Kidney (tissue), 14 donors: Measurements from ENCODE around the gene SAXO2. TPM values are rescaled to one million over a fixed set of nuclear protein-coding genes. Genes with fewer than 3 reads are reported as not detected.
"Not testable (repeated sequence)": the region's sequence is repeated elsewhere in the genome, so short reads cannot be mapped to it uniquely, and the experiment has no call there.

Experiments
- DNase-seq, 5 donors: peaks; one replicate each; pipeline ENCODE4 v3.0.0-alpha.2; 2013 to 2020
- FAIRE-seq: peaks from 2 replicates; lab custom pipeline; 2012; peaks lifted over from hg19 to GRCh38; lab: Jason Lieb, UNC
- H3K27ac ChIP-seq, 2 donors: one replicate each; pipeline ENCODE4 v1.7.0; 2013; ENCODE audit warnings: low read depth in 2 of 2, low read length in 2 of 2, inconsistent platforms in 1 of 2
- H3K27me3 ChIP-seq: one replicate; pipeline ENCODE4 v1.7.1; 2013; ENCODE audit warnings: low read length, inconsistent platforms; ENCODE audit not compliant: control insufficient read depth, insufficient read depth
- H3K36me3 ChIP-seq, 3 donors: one replicate each; pipeline versions ENCODE4 v1.7.0 to v1.7.1; 2013; ENCODE audit warnings: low read length in 3 of 3, control low read depth in 1 of 3, inconsistent platforms in 1 of 3; ENCODE audit not compliant: insufficient read depth in 3 of 3, control insufficient read depth in 2 of 3
- H3K4me1 ChIP-seq, 3 donors: one replicate each; pipeline versions ENCODE4 v1.7.0 to v1.7.1; 2013; ENCODE audit warnings: low read length in 3 of 3, inconsistent platforms in 1 of 3, low read depth in 1 of 3; ENCODE audit not compliant: control insufficient read depth in 2 of 3, insufficient read depth in 2 of 3
- H3K4me3 ChIP-seq, 3 donors: one replicate each; pipeline versions ENCODE4 v1.7.0 to v1.8.1; 2013; ENCODE audit warnings: low read length in 3 of 3, control low read depth in 1 of 3, inconsistent platforms in 1 of 3
- H3K9ac ChIP-seq, 3 donors: one replicate each; pipeline versions ENCODE4 v1.7.0 to v1.7.1; 2013; ENCODE audit warnings: low read length in 3 of 3, control low read depth in 1 of 3, inconsistent platforms in 1 of 3
- H3K9me3 ChIP-seq, 3 donors: one replicate each; pipeline versions ENCODE4 v1.7.0 to v1.7.1; 2013; ENCODE audit warnings: low read length in 3 of 3, control low read depth in 1 of 3, inconsistent platforms in 1 of 3; ENCODE audit not compliant: control insufficient read depth in 2 of 3, insufficient read depth in 1 of 3
- intact Hi-C: fragments of 100-400 bp; cut with DNase I; formaldehyde crosslinking; loops from one replicate; pipeline ENCODE4 v1.11.1; 2022
- polyA plus RNA-seq: library from polyadenylated mRNA; stranded (reverse); fragments of 350-450 nt; fragmentation: Illumina TruSeq; extraction: RNeasy Lipid Tissue Mini Kit (QIAGEN cat#74804); gene quantifications from one replicate; pipeline ENCODE4 v1.2.3, GENCODE V29; 2014; ENCODE audit warnings: low read depth, low replicate concordance; ENCODE audit not compliant: insufficient read depth
- total RNA-seq: library from RNA; stranded (reverse); fragmentation: NEBNext Ultra II Directional; extraction: Animal tissue kit (Norgen Biotek cat#: 25700); gene quantifications from one replicate; pipeline ENCODE4 v1.2.1, GENCODE V29; 2021
- TF ChIP-seq, protein P1 (sequence below): IDR thresholded peaks from 3 replicates; pipeline ENCODE4 v1.5.1; 2012; ENCODE audit warnings: mild to moderate bottlenecking, moderate library complexity, borderline replicate concordance; ENCODE audit not compliant: insufficient read depth; ENCODE audit errors: extremely low read depth
- donor health status: control.
- donor health status: control.
- donor health status: control.
- donor health status: control.
- donor health status: control.
- donor health status: DM: yes; HTN: yes; CAD: no.
- donor health status: Normal renal cell carcinoma (clear cell type).

The SAXO2 gene
- total and polyA plus RNA-seq, 2 donors from 2014 or later: 3.2 to 5.1 TPM

DNA sequence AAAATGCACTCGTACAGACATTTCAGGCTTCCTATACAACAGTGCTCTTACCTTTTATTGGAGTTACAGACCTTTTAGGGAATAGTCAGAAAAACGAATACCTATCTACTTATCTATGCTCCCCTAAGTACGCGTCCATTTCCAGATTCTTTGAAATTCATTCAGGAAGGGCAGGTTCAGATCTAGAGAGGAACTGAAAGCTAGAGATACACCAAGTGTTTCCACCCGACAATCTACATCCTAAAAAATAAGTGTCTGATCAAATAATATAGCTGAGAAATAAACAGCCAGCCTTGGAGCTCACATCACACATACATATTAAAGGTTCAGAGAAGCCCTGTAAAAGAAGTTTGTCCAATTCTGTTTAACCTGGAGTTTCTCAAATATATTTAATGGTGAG lies 19.0 kb upstream of the SAXO2 start:
- H3K27me3 ChIP-seq, FAIRE-seq, H3K4me1 ChIP-seq, H3K27ac ChIP-seq, H3K4me3 ChIP-seq, intact Hi-C loops, DNase-seq, H3K9ac ChIP-seq, H3K9me3 ChIP-seq: not testable (repeated sequence)
- peaks cover 0 to 13% (median 2%) of the 10 kb centered on the region in 3 donors for H3K36me3 ChIP-seq

DNA sequence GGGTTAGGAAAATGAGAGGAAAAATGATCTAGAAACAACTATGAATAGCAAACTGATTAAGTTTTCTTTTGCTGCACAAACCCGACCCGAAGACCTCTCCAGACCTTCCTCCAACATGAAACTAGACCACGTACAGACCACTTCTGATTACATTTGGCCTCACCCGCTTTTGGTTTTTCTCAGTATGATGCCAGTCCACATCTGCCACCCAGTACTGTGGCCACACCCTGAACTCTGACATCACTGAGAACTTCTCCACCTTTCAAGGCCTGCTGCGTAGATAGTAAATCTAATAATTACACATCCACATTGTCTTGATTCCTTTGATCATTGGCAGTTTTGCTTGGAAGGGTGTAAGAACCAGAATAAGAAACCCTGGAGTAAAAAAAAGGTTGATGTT lies 16.7 kb upstream of the SAXO2 start:
- H3K9me3 ChIP-seq, FAIRE-seq, H3K4me1 ChIP-seq, H3K4me3 ChIP-seq, H3K27me3 ChIP-seq, intact Hi-C loops, H3K27ac ChIP-seq, DNase-seq, H3K36me3 ChIP-seq, H3K9ac ChIP-seq: not testable (repeated sequence)

DNA sequence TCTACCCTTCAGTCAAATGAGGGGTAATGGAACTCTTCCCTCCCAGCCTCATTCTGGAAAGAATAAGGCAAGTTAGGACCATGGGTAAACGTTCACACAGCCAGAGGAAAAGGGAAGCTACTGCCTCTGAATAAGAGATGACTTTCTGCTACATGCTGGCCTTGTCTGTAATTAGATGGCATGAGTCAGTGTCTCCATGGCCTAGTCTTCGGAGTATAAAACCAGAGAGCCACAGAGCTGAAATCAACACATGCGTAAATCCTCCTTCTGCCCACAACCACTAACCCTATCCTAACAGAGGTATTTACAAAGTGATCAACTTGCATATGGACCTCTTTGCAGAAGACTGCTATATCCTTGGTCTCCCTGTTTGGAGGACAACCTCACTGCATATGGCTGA lies 14.4 kb upstream of the SAXO2 start:
- H3K4me1 ChIP-seq, H3K27ac ChIP-seq, H3K9me3 ChIP-seq, H3K4me3 ChIP-seq, H3K36me3 ChIP-seq, DNase-seq, intact Hi-C loops, FAIRE-seq, H3K9ac ChIP-seq, H3K27me3 ChIP-seq: not testable (repeated sequence)

DNA sequence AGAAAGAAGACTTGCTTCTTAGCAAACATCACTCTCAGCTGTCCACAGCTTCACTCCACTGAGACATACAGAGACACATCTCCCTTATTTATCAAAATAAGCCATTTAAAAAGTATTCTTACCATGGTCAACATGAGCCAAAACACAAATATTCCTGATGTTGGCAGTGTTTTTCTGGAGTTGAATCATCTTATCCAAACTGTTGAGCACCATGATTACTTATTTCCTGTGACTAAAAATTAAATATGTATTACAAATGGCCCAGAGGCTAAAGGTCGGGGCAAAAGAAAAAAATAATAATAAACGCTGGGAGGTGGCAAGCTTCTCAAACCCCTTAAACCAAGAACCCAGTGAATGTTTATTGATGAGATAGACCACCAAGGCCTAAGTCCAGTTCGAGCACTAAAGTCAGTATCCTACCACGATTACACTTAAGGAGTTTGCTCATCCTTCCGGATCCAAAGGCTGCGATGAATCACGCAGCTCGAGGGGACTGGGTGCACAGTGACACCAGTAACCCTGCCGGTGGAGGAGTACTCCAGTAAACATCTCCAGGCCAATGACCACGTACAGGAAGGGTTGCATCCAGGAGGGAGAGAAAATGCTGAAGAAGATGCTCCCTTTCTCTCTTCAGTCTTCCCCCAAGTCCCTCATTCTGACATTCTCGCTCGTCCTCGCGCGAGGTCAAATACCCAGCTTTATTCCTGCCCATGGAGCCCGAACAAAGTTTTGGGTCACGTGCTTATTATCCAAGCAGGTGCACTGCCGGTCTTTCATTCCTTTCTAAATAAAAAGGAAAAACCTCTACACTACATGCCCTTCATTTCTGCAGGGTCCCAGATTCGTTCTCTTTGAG lies 824 bp upstream of the SAXO2 start:
- H3K9me3 ChIP-seq, intact Hi-C loops, FAIRE-seq, H3K4me1 ChIP-seq, H3K27me3 ChIP-seq, H3K36me3 ChIP-seq: not testable (repeated sequence)
- Histone ChIP-seq H3K4me3 (peak overlapping the region; percentile 70 to 86 (median 81)), H3K9ac (peak overlapping the region; percentile 24 to 54 (median 45)), H3K27ac (peak overlapping the region; percentile 29 to 48)
- peak in 3 of 5 donors; percentile 46 to 69 (median 68) for DNase-seq

DNA sequence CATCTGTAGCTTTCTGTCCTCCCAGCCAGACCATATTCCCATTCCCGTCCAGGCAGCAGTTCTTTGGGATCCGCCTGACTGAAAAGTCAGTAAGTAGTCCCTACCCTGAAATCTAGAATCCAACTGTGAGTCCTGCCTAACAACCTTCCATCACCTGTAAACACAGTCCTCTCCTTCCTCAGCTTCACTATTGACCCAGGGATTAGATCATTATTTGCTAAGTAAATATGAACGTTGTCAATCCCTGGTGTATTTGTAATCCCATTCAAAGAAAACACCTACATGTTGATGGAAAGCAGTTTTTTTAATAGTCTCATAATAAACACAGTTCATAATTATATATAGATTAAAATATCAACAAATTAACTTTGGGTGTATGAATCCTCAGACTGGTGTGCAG lies 732 bp downstream of the SAXO2 start:
- H3K36me3 ChIP-seq: peaks cover 0 to 4% (median 3%) of the 10 kb centered on the region in 3 donors
- TF ChIP-seq, protein P1, sequence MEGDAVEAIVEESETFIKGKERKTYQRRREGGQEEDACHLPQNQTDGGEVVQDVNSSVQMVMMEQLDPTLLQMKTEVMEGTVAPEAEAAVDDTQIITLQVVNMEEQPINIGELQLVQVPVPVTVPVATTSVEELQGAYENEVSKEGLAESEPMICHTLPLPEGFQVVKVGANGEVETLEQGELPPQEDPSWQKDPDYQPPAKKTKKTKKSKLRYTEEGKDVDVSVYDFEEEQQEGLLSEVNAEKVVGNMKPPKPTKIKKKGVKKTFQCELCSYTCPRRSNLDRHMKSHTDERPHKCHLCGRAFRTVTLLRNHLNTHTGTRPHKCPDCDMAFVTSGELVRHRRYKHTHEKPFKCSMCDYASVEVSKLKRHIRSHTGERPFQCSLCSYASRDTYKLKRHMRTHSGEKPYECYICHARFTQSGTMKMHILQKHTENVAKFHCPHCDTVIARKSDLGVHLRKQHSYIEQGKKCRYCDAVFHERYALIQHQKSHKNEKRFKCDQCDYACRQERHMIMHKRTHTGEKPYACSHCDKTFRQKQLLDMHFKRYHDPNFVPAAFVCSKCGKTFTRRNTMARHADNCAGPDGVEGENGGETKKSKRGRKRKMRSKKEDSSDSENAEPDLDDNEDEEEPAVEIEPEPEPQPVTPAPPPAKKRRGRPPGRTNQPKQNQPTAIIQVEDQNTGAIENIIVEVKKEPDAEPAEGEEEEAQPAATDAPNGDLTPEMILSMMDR: no peak
- FAIRE-seq (no peak), DNase-seq (peak in 1 of 5 donors; percentile 10)
- H3K4me1 ChIP-seq: peaks cover 0 to 5% (median 3%) of the 10 kb centered on the region in 3 donors
- no peaks in the 10 kb centered on the region for H3K27me3 ChIP-seq
- H3K9me3 ChIP-seq: no peaks in the 10 kb centered on the region
- peak overlapping the region in 2 of 3 donors; percentile 17 to 55 for H3K9ac ChIP-seq
- H3K4me3 ChIP-seq: peak overlapping the region; percentile 70 to 86 (median 81)
- intact Hi-C loops: no loop called here
- H3K27ac ChIP-seq: no peak overlapping the region

DNA sequence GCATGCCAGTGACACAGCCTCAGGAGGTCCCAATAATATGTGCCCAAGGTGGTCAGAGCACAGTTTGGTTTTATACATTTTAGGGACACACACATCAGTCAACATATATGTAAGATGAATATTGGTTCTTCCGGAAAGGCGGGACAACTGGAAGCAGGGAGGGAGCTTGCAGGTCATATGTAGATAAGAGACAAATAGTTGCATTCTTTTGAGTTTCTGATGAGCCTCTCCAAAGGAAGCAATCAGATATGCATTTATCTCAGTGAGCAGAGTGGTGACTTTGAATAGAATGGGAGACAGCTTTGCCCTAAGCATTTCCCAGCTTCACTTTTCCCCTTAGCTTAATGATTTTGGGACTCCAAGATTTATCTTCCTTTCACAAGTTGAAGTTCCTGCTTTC lies 4.5 kb downstream of the SAXO2 start:
- H3K4me3 ChIP-seq, H3K27ac ChIP-seq, H3K9me3 ChIP-seq, H3K27me3 ChIP-seq, DNase-seq, FAIRE-seq, H3K4me1 ChIP-seq, intact Hi-C loops, H3K36me3 ChIP-seq, H3K9ac ChIP-seq: not testable (repeated sequence)

DNA sequence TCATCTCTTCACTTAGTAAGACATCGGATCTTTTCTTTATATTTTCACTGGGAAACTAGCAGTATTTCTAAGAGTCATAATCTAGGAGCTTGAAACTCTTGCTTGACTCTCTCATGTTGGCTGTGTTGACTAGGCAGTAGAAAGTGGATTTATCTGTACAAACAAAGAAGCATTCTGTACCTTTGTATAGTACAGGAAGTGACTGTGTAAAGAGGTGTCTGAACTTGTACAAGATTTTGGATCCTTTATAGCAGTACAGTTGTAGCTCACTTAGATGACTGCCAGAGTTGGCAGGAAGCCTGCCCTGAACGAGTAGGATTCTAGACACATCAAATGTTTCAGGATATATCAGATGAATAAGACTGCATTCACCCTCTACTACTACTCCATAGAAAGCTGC lies 5.8 kb downstream of the SAXO2 start:
- H3K27me3 ChIP-seq, H3K4me3 ChIP-seq, H3K9me3 ChIP-seq, H3K27ac ChIP-seq, intact Hi-C loops, H3K4me1 ChIP-seq, H3K9ac ChIP-seq, FAIRE-seq, DNase-seq, H3K36me3 ChIP-seq: not testable (repeated sequence)
